GM18517 (cell line): ENCODE measurements around the gene DNAJC10.

Experiments used
- ATAC-seq: cut with Tn5 transposase; IDR thresholded peaks from one replicate; pipeline ENCODE4 v1.9.1; 2021; ENCODE audit warnings: mild to moderate bottlenecking, moderate library complexity; ENCODE audit not compliant: unreplicated experiment

Gene DNAJC10

GRCh38 chr2:182831921-182832320, 115.9 kb downstream of the DNAJC10 start:
- ATAC-seq = no peak

DNA sequence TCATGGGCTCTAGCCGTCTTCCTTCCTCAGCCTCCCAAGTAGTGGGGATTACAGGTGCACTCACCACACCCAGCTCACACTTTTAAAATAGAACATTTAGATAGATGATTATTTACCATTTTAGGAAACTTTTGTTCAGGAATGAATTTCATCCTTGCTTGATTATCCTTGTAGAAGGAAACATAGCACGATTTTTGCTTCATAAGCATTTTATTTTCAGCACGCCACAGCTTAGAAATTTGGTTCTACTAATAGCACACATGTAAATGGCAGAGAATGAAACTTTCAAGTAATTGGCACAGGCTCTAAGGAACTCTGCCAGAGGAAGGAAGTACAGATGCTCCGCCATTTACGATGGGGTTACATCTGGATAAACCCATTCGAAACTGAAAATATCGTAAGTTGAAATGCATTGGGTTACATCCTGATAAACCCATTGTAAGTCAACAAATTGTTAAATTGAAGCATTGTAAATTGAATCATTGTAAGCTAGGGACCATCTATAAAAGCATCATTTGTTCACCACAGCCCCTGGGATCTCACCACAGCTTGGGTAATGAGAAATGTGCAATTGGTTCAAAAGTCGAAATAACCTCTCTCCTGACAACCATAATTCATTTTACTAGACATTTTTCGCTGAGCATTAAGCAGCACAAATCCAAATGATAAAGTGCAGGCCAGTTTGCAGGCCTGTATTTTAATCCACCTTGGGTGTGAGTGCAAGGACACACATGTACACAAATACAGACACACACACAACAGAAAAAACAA, 117.2 kb downstream of the DNAJC10 start:
- no peak for ATAC-seq

- no peak for ATAC-seq
Measured at GRCh38 chr2:182834293-182834692, 118.2 kb downstream of the DNAJC10 start.

DNA sequence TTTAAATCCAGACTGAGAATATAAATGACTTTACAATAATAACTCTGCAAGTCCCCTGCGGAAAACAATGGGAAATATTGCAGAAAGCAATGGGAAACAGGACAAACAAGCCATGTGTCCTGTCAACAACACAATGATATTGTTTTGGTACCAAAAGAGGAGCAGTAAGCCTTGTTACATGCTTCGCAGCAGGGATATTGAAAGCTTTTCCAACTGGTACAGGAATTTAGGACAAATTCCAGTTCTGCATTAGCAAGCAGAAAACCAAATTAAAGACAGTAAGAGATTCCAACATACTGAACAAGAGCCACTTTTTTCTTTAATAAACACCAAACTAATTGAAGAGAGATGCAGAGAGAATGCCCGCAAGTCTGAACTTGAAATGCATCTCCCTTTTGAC, 120.4 kb downstream of the DNAJC10 start:
- no peak for ATAC-seq
